ENCODE measurements around the gene FBXW11.
"Not testable (repeated sequence)": the region's sequence is repeated elsewhere in the genome, so short reads cannot be mapped to it uniquely, and the experiment has no call there.

Gene FBXW11

DNA sequence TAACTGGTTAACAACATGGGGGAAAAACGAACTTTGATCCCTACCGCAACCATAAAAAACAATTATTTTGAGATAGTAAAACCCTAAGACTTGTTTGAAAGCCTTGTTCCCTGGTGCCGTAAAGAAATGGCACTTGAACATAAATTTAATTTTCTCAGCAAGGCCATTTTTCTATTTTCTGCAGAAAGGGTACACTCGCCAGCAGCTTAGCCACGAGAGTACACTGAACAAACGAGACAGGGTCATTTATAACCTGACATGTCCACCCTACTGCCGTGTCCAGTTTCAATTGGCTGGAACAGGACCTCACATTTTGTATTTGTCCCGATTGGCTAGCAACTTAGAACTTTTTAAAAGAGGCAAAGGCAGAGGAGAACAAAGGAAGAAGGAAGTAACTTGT, 26.8 kb downstream of the FBXW11 start:
- no peak for DNase-seq

- DNase-seq = no peak
These were observed 27.9 kb downstream of the FBXW11 start for GRCh38 chr5:171978519-171978918.

DNA sequence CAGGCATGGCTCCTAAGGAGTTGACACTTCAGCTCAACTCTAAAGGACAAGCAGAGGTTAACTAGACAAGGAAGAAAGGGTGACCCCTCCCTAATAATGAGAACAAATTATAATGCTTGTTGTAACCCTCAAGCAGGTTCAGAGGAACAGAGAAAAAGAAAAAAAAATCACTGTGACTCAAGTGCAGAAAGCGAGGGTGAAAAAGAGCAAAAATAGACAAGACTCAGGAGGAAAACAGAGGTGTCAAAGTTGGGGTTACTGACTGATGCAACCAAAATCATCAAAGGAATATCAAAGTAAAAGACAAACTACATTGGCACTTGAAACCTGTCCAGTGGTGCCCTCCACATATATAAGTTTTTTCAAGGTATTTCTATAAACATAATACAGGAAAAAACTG, 28.4 kb downstream of the FBXW11 start:
- DNase-seq = no peak

GRCh38 chr5:171977244-171977950, 29.0 kb downstream of the FBXW11 start:
- not testable (repeated sequence) for DNase-seq

- no peak for DNase-seq
These were observed 30.4 kb downstream of the FBXW11 start for GRCh38 chr5:171975877-171976667.

- DNase-seq = no peak
These were observed 31.1 kb downstream of the FBXW11 start for GRCh38 chr5:171975262-171975876.

- no peak for DNase-seq
These were observed 35.6 kb downstream of the FBXW11 start for GRCh38 chr5:171970826-171971225.

DNA sequence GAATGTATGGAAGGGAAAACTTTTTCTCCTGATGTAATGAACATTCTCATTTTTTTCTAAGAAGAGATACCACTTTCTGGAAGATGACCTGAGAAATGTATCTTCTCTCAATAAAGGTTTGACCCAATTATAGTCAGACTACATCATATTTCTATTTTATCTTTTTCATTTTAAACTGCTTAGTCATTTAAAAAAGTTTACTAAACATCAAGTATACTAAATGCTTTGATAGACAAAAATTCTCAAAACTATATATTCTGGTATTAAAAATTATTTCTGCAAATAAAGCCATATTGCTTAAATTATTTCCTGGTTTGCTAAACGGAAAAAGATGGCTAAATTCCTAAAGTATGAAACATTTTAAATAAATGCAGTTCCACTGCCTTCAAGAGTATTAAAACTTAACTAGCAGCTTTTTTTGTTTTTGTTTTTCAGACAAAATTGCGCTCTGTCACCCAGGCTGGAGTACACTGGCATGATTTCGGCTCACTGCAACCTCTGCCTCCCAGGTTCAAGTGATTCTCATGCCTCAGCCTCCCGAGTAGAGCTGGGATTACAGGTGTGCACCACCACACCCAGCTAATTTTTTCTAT, 37.1 kb downstream of the FBXW11 start:
- DNase-seq = no peak

GRCh38 chr5:171968531-171968930, 37.9 kb downstream of the FBXW11 start:
- DNase-seq = no peak

GRCh38 chr5:171966964-171967363, 39.5 kb downstream of the FBXW11 start:
- no peak for DNase-seq

GRCh38 chr5:171966270-171966669, 40.2 kb downstream of the FBXW11 start:
- no peak for DNase-seq

- DNase-seq = peak; percentile 19
These were observed 40.7 kb downstream of the FBXW11 start for GRCh38 chr5:171965745-171966144.

- DNase-seq = no peak
These were observed 43.0 kb downstream of the FBXW11 start for GRCh38 chr5:171963416-171963815.

- DNase-seq = peak; percentile 11
These were observed 45.3 kb downstream of the FBXW11 start for GRCh38 chr5:171961117-171961516.

DNA sequence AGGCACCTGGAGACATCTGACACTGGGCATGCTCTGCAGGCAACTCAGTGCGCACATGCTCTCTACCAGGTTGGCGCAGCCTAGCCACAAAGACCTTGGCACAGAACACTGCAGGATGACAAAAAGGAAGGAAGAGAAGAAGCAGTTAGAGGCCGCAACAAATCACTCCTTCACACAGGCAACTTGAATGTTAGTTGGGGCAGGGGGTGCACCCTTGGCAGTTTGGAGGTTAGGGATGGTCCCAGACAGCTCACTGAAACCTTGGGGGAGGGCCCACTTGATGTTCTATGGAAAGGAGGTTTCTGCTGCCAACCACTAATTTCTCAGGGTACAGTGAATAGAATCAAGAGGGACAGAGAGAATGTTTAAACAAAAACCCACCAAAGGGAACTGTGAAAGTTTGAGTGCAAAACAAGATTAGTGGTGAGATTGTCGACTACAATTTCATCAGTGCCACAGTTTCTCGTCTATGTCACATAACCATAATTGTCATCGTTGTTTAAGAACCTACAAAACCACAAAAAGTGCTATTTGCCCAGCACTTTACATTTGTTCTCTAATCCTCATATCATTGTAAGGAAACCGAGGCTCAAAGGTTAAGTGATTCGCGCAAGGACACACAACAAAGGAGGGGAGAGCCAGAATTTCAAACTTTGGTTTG, 48.7 kb downstream of the FBXW11 start:
- DNase-seq = peak; percentile 35

DNA sequence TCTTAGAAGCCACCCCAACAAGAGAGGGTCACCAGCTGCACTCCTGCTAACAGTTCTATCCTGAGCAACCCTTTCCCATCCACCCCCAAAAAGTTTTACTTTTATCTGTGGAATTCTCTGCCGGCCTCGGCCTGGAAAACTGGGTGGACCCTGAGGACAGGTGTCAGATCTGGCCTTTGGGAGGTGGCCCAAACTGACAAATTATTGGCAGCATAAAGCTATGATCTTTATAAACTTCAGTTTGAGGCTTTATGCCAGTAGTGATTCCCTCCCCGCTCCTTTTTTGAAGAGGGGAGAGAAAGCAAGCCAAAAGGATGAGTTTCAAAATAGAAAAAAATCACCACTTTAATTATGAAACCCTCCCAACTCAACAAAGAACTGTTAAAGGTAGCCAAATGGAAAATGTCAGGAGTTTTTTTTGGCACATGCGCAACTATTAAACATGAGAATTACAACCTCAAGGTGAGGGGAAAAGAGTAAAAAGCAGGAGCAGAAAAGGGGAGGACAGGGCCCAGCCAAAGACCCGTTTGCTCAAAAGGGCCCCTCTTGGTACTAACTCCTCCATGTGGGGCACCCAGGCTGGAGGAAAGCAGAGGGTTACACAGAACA, 49.4 kb downstream of the FBXW11 start:
- DNase-seq = no peak

DNA sequence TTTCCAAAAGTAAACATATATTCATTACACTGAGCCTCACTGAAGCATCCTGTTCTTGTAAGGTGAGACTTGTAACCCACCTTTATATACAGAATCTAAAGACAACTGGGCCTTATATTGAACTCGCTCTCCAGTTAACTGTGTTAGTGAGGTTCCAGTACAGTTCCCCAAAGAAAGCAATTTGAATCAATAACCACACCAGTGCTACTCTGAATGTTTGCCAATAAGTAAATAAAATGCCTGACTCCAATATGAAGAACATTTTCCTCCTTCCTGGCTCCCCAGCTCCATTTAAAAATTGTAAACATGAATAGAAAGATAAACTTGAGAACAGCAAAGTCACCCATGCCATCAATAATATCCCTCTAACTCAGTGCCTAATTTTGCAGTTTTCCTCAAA, 50.1 kb downstream of the FBXW11 start:
- DNase-seq = no peak

DNA sequence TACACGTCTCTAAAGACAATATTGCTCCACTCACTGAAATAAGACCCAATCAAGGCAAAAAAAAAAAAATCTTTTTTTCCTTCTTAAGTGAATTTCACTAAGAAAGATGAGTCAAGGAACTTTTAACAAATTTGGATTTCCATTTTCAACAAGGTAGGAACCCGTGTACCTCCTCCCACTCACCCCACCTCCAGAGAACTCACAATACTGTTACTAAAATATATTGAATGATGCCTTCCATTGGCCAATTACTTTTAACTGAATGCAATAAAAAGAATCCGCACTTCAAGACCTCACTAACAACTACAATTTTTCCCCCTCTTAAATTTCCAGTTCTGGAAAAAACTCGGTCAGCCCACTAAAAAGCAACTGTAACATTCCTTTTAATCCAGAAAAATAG, 50.7 kb downstream of the FBXW11 start:
- no peak for DNase-seq

DNA sequence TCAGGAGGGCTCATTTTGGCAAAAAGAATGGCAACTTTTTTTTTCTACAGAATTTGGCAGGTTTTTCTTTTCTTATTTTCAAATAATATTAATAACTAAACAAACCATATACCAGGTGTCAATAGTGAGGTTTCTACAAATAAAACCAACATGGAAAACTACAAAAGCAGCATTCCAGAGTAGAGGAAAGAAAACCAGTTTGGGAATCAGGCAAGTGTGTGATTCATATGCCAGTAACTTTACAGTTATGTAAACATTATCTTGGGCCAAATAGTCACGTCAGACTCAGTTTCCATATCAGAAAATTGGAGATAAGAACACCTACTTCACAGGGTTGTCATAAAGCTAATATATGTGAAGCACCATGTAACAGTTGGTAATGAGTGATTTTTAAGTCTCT, 51.7 kb downstream of the FBXW11 start:
- no peak for DNase-seq

GRCh38 chr5:171953860-171954701, 52.4 kb downstream of the FBXW11 start:
- DNase-seq = no peak

DNA sequence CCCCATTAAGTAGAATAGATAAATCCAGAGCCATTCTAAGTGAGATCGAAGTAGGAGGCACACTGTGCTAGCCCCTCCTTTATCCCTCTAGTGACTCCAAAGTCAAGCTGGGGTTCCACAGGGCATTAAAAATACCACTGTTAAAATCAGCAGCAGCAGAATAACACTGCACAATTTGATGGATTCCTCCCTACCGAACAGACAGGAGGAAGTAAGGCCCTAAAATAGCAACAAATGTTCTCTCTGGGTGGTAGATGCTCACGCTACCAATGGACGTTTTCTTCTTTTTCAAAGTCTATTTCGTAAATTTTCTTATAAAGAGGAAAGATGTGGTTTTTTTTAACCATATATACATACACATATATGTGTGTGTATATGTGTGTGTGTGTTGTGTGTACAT, 54.4 kb downstream of the FBXW11 start:
- DNase-seq = no peak

- no peak for DNase-seq
These were observed 55.2 kb downstream of the FBXW11 start for GRCh38 chr5:171951218-171951617.
